Peyer's patch (tissue), 4 donors: ENCODE data around the gene SRCIN1.

Source experiments
- POLR2A ChIP-seq, 2 donors: fragments of 450-650 bp; IDR thresholded peaks; one replicate each; pipeline ENCODE4 v1.5.1; 2017; ENCODE audit warnings: antibody characterized with exemption in 2 of 2, mild to moderate bottlenecking in 2 of 2, moderate library complexity in 2 of 2
- TF ChIP-seq, protein P1 (sequence below), 6 experiments: fragments of 450-650 bp in 4 of 6; fragments of 200-600 bp in 2 of 6; sonication (generic) in 1 of 6; IDR thresholded peaks; one replicate each; pipeline ENCODE4 v1.5.1; 2017 to 2019; ENCODE audit warnings: antibody characterized with exemption in 6 of 6, mild to moderate bottlenecking in 3 of 6, moderate library complexity in 1 of 6

- TF ChIP-seq, protein P1, sequence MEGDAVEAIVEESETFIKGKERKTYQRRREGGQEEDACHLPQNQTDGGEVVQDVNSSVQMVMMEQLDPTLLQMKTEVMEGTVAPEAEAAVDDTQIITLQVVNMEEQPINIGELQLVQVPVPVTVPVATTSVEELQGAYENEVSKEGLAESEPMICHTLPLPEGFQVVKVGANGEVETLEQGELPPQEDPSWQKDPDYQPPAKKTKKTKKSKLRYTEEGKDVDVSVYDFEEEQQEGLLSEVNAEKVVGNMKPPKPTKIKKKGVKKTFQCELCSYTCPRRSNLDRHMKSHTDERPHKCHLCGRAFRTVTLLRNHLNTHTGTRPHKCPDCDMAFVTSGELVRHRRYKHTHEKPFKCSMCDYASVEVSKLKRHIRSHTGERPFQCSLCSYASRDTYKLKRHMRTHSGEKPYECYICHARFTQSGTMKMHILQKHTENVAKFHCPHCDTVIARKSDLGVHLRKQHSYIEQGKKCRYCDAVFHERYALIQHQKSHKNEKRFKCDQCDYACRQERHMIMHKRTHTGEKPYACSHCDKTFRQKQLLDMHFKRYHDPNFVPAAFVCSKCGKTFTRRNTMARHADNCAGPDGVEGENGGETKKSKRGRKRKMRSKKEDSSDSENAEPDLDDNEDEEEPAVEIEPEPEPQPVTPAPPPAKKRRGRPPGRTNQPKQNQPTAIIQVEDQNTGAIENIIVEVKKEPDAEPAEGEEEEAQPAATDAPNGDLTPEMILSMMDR (IDR thresholded peaks at IDR 0.05), result no peak
- no peak for TF ChIP-seq POLR2A (IDR thresholded peaks at IDR 0.05)
These were observed 5.3 kb downstream of the SRCIN1 start for GRCh38 chr17:38600416-38600815.
